Thymus (tissue), 11 donors: ENCODE measurements around the gene ETFDH. TPM values are rescaled to one million over a fixed set of nuclear protein-coding genes. Genes with fewer than 3 reads are reported as not detected.
A peak's percentile ranks its signal among the peaks of the same experiment; 100 is the strongest.
"Not testable (repeated sequence)": the region's sequence is repeated elsewhere in the genome, so short reads cannot be mapped to it uniquely, and the experiment has no call there.

Experiments used
- DNase-seq, 9 donors: peaks; one replicate each; pipeline ENCODE4 v3.0.0-alpha.2; 2013; ENCODE audit warnings: low spot score in 9 of 9, low read depth in 6 of 9, missing footprints in 1 of 9
- H3K27ac ChIP-seq, 2 donors: one replicate each; pipeline ENCODE4 v1.5.1; 2013; ENCODE audit warnings: control low read depth in 1 of 2, low read depth in 1 of 2, low read length in 1 of 2, mild to moderate bottlenecking in 1 of 2, moderate library complexity in 1 of 2
- H3K27me3 ChIP-seq, 2 donors: one replicate each; pipeline ENCODE4 v1.5.1; 2013; ENCODE audit warnings: low read length in 1 of 2; ENCODE audit not compliant: control insufficient read depth in 2 of 2, insufficient read depth in 1 of 2
- H3K36me3 ChIP-seq, 2 donors: one replicate each; pipeline ENCODE4 v1.5.1; 2013; ENCODE audit warnings: low read length in 1 of 2, mild to moderate bottlenecking in 1 of 2, moderate library complexity in 1 of 2; ENCODE audit not compliant: control insufficient read depth in 2 of 2, insufficient read depth in 2 of 2
- H3K4me1 ChIP-seq, 2 donors: one replicate each; pipeline ENCODE4 v1.5.1; 2013; ENCODE audit warnings: low read length in 2 of 2; ENCODE audit not compliant: control insufficient read depth in 2 of 2, insufficient read depth in 2 of 2
- H3K4me3 ChIP-seq, 2 donors: one replicate each; pipeline ENCODE4 v1.5.1; 2013; ENCODE audit warnings: low read length in 2 of 2, control low read depth in 1 of 2, mild to moderate bottlenecking in 1 of 2
- H3K9me3 ChIP-seq, 2 donors: one replicate each; pipeline ENCODE4 v1.5.1; 2013; ENCODE audit warnings: low read length in 1 of 2, mild to moderate bottlenecking in 1 of 2; ENCODE audit not compliant: control insufficient read depth in 2 of 2, insufficient read depth in 1 of 2
- WGBS: extraction: QIAGEN DNeasy Blood & Tissue Kit; methylation state at CpG from one replicate; pipeline ENCODE4 v1.1.7; 2013; 5-methylcytosine and 5-hydroxymethylcytosine counted together
- polyA plus RNA-seq: library from polyadenylated mRNA; stranded (reverse); fragments of 200-250 nt; gene quantifications from one replicate; pipeline ENCODE4 v1.2.3, GENCODE V29; 2013
- total RNA-seq: library from RNA; stranded (reverse); fragments of 120-200 nt; gene quantifications from one replicate; pipeline ENCODE4 v1.2.4, GENCODE V29; 2013
- donor health status: healthy.

Gene ETFDH
- total and polyA plus RNA-seq, 2 donors, result 18.0 to 24.8 TPM

DNA sequence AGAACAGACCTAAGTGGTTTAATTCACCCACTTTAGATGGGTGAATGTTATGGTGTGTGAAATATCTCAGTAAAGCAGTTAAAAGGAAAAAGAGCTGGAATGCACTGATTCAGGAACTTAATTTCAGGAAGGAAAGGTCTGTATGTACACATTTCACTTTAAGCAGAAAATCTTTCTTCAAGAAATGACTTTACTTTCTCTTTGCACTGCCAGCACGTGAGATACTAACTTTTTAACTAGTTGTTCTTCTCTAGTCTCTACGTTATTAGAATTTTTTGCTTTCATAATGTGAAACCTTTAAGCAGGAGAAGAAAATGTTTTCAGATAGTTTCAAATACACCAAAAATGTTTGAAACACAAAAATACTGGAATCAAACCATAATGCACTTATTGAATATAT lies 19.2 kb upstream of the ETFDH start:
- no peaks in the 10 kb centered on the region for H3K9me3 ChIP-seq
- 8% methylated on average over 2 of the region's 2 CpGs for WGBS
- no peak overlapping the region for H3K4me3 ChIP-seq
- H3K27ac ChIP-seq, result no peak overlapping the region
- H3K36me3 ChIP-seq, result no peaks in the 10 kb centered on the region
- DNase-seq, result no peak
- H3K4me1 ChIP-seq, result no peaks in the 10 kb centered on the region
- H3K27me3 ChIP-seq, result no peaks in the 10 kb centered on the region

DNA sequence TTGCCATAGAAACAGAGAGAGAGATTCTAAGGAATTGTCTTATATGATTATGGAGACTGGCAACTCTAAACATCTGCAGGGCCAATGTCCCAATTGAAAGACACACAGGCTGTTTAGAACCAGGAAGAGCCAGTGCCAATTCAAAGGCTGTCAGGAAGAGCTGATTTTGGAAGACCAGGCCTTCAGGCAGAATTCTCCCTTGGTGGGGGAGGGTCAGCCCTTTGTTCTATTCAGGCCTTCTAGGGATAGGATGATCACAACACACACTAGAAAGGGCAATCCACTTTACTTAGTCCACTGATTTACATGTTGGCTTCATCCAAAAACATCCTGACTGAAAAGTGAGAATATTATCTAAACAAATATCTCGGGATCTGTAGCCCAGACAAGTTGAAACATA lies 15.7 kb upstream of the ETFDH start:
- H3K27me3 ChIP-seq, result no peaks in the 10 kb centered on the region
- 86% methylated on average over 1 of the region's 1 CpG for WGBS
- no peaks in the 10 kb centered on the region for H3K36me3 ChIP-seq
- H3K4me1 ChIP-seq, result no peaks in the 10 kb centered on the region
- no peak overlapping the region for H3K27ac ChIP-seq
- no peaks in the 10 kb centered on the region for H3K9me3 ChIP-seq
- H3K4me3 ChIP-seq, result no peak overlapping the region
- DNase-seq, result no peak

DNA sequence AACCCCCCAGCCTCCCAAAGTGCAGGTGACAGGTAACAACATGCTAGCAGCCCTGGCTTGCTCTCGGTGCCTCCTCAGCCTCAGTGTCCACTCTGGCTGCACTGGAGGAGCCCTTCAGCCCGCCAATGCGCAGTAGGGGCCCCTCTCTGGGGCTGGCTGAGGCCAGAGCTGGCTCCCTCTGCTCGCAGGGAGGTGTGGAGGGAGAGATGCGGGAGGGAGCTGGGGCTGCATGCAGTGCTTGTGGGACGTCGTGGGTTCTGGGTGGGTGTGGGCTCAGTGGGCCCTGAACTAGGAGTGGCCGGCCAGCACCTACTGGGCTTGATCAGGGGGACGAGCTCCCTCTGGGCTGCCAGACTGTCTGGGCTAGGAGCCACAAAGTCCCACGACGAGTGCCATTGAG lies 14.8 kb upstream of the ETFDH start:
- WGBS, result 92% methylated on average over 11 of the region's 11 CpGs
- H3K9me3 ChIP-seq, result no peaks in the 10 kb centered on the region
- H3K4me1 ChIP-seq, result no peaks in the 10 kb centered on the region
- no peak overlapping the region for H3K27ac ChIP-seq
- H3K36me3 ChIP-seq, result no peaks in the 10 kb centered on the region
- no peak overlapping the region for H3K4me3 ChIP-seq
- no peak for DNase-seq
- no peaks in the 10 kb centered on the region for H3K27me3 ChIP-seq

DNA sequence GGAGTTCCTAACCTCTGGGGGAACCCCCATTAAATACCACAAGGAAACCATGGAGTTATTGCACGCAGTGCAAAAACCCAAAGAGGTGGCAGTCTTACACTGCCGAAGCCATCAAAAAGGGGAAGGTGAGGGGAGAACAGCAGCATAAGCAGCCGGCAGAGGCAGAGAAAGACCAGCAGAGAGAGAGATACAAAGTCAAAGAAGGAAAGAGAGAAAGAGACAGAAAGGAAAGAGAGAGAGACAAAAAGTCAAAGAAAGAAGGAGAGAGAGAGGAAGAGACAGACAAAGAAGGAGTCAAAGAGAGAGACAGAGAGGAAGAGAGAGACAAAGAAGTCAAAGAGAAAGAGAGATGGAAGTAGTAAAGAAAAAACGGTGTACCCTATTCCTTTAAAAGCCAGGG lies 8.8 kb upstream of the ETFDH start:
- H3K9me3 ChIP-seq, H3K27me3 ChIP-seq, DNase-seq, H3K4me1 ChIP-seq, H3K27ac ChIP-seq, H3K4me3 ChIP-seq, H3K36me3 ChIP-seq: not testable (repeated sequence)
- WGBS, result 13% methylated on average over 4 of the region's 4 CpGs

DNA sequence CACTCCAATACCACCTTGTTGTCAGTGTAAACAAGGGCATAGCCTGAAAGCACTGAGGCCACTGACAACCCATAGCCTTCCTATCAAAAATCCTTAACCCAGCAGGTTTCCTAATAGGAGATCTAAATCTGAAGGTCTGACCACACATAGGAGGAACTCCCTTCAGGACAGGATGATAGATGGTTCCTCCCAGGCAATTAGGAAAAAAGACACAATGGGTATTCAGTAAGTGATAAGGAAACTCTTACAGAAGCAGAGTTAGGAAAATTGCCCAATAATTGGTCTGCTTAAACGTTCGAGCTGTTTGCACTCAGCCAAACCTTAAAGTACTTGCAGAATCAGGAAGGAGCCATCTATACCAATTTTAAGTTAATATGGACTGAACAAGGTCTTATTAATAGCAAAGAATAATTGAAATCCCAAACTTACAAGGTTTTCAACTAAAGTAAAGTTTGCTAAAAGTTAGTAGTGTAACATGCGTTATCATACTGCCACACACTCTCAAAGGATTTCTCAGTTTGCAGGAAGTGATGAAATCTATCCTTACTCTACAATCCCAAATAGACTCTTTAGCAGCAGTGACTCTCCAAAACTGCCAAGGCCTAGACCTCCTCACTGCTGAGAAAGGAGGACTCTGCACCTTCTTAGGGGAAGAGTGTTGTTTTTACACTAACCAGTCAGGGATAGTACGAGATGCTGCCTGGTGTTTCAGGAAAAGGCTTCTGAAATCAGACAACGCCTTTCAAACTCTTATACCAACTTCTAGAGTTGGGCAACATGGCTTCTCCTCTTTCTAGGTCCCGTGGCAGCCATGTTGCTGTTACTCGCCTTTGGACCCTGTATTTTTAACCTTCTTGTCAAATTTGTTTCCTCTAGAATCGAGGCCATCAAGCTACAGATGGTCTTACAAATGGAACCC lies 8.1 kb upstream of the ETFDH start:
- not testable (repeated sequence) for H3K4me1 ChIP-seq, H3K36me3 ChIP-seq, DNase-seq, H3K27ac ChIP-seq, H3K4me3 ChIP-seq, H3K9me3 ChIP-seq, H3K27me3 ChIP-seq
- WGBS, result 86% methylated on average over 8 of the region's 8 CpGs

DNA sequence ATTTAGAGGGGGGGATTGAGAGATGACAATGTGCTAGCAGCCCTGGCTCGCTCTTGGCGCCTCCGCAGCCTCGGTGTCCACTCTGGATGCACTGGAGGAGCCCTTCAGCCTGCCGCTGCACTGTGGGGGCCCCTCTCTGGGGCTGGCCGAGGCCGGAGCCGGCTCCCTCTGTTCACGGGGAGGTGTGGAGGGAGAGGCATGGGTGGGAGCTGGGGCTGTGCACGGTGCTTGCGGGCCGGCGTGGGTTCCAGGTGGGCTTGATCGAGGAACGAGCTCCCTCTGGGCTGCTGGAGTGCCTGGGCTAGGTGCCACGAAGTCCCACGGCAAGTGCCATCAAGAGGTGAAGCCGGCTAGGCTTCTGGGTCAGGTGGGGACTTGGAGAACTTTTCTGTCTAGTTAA lies 7.3 kb upstream of the ETFDH start:
- no peaks in the 10 kb centered on the region for H3K27me3 ChIP-seq
- WGBS, result 99% methylated on average over 18 of the region's 18 CpGs
- H3K36me3 ChIP-seq, result peaks cover 0 to 2% of the 10 kb centered on the region in 2 donors
- no peak overlapping the region for H3K27ac ChIP-seq
- no peak overlapping the region for H3K4me3 ChIP-seq
- H3K9me3 ChIP-seq, result no peaks in the 10 kb centered on the region
- no peaks in the 10 kb centered on the region for H3K4me1 ChIP-seq
- DNase-seq, result no peak

DNA sequence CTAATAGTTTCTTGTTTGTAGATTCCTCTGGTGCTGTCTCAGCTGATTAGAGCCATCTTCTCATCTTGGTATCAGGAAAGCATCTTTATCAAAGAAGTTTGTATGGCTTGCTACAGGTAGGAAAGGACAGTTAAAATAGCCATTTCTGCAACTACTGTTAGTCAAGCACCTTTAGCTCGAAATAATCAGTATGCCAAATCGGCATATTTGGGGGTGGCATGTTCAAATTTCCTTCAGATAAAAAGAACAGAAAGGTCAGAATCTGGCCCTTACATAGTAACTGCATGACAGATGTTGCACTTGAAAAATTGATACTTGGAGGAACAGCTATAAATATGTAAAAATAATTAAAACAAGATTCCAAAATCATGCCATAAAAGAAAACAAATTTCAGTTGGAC lies 5.2 kb upstream of the ETFDH start:
- Histone ChIP-seq H3K9me3 (no peaks in the 10 kb centered on the region), H3K27ac (no peak overlapping the region), H3K36me3 (peaks cover 0 to 2% of the 10 kb centered on the region in 2 donors), H3K4me3 (no peak overlapping the region), H3K27me3 (no peaks in the 10 kb centered on the region), H3K4me1 (peaks cover 5 to 10% of the 10 kb centered on the region in 2 donors)
- WGBS, result 98% methylated on average over 2 of the region's 2 CpGs
- DNase-seq, result no peak

DNA sequence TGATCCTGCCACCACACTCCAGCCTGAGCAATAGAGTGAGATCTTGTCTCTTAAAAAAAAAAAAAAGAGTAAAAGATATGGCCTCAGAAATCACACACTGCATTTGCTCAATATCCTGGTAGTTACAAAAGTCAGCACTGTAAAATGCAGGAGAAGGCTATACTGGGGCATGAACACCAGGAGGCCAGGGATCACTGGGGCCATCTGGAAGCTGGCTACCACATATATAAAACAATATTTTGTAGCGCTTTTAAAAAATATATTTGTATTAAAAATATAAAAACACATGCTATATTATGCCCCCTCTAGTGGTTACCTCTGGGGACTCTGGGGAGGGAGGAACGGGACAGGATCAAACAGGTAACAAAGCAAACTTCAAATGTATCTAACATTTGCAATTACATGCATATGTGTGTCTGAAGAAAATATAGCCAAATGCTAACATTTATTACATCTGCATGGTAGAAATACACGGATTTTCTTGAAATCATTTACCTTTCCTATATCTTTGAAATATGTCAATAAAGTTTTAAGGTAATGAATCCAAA lies 4.4 kb upstream of the ETFDH start:
- H3K27me3 ChIP-seq, result no peaks in the 10 kb centered on the region
- H3K36me3 ChIP-seq, result peaks cover 0 to 2% of the 10 kb centered on the region in 2 donors

DNA sequence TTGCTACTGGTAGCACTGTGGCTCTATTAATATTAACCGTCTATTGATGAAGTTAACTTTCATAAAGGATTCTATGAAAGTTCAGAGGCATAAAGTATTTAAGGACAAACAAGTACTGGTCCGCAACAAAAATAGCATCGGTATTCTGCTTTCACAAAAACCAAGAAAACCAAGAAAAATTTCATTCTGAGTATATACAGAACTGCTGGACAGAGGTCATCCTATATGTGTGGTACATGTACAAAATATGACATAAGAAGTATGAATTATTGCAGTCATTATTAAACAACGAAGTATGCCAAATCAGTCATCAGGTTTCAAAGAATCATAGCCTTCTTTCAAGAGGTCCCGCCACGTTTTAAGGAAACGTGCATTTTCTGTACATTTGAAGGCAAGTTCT lies 2.8 kb upstream of the ETFDH start:
- Histone ChIP-seq H3K27me3 (no peaks in the 10 kb centered on the region), H3K4me1 (peaks cover 5 to 17% of the 10 kb centered on the region in 2 donors), H3K27ac (no peak overlapping the region), H3K4me3 (no peak overlapping the region), H3K36me3 (peaks cover 0 to 2% of the 10 kb centered on the region in 2 donors), H3K9me3 (no peaks in the 10 kb centered on the region)
- DNase-seq, result no peak
- 94% methylated on average over 7 of the region's 7 CpGs for WGBS

More for the DNA sequence above, 4.4 kb upstream of the ETFDH start:
- 90% methylated on average over 3 of the region's 3 CpGs for WGBS
- Histone ChIP-seq H3K4me1 (peaks cover 5 to 13% of the 10 kb centered on the region in 2 donors), H3K27ac (no peak overlapping the region), H3K9me3 (no peaks in the 10 kb centered on the region), H3K4me3 (no peak overlapping the region)
- DNase-seq, result peak in 3 of 9 donors; percentile 3 to 38 (median 19)
